ENCODE measurements around the gene NFATC2IP. TPM values are rescaled to one million over a fixed set of nuclear protein-coding genes. Genes with fewer than 3 reads are reported as not detected.
"Not testable (repeated sequence)": the region's sequence is repeated elsewhere in the genome, so short reads cannot be mapped to it uniquely, and the experiment has no call there.

The NFATC2IP gene
- total and polyA plus RNA-seq, 5 experiments from 2014 or later, result 22.8 to 116 (median 30.2) TPM

- peaks cover 25 to 56% (median 50%) of the 10 kb centered on the region in 4 donors for H3K4me1 Mint-ChIP-seq
- H3K36me3 Mint-ChIP-seq, result peaks cover 0 to 41% (median 17%) of the 10 kb centered on the region in 3 donors
- H3K4me3 Mint-ChIP-seq, result peak overlapping the region in 4 of 10 donors; percentile 26 to 71 (median 44)
- H3K27me3 Mint-ChIP-seq, result peaks cover 0 to 2% (median 0%) of the 10 kb centered on the region in 5 donors
- no peaks in the 10 kb centered on the region for H3K9me3 Mint-ChIP-seq
- POLR2A ChIA-PET, result interaction anchor here (0.6 to 18.9 kb wide), 8 partner anchors 8 to 53 kb away, joined by 3 to 494 read pairs (median 6); partner anchors contain the start of genes LAT and RABEP2
- DNase-seq (peak in 4 of 10 donors; percentile 21 to 45 (median 43)), ATAC-seq (peak in 1 of 2 donors; percentile 23)
- peak overlapping the region in 8 of 10 donors; percentile 8 to 84 (median 56) for H3K27ac Mint-ChIP-seq
These were observed 27.2 kb downstream of the NFATC2IP start for GRCh38 chr16:28977703-28978662.

GRCh38 chr16:28980330-28980729 is 29.6 kb downstream of the NFATC2IP start:
- peaks cover 0 to 53% (median 18%) of the 10 kb centered on the region in 3 donors for H3K36me3 Mint-ChIP-seq
- ATAC-seq, DNase-seq, H3K4me3 Mint-ChIP-seq, H3K27me3 Mint-ChIP-seq, H3K9me3 Mint-ChIP-seq: not testable (repeated sequence)
- H3K4me1 Mint-ChIP-seq, result peaks cover 33 to 59% (median 55%) of the 10 kb centered on the region in 4 donors
- POLR2A ChIA-PET, result interaction anchor here (18.9 kb wide), 1 partner anchor 27 kb away, joined by 494 read pairs; no protein-coding TSS in a partner anchor
- H3K27ac Mint-ChIP-seq, result peak overlapping the region in 4 of 10 donors; percentile 10 to 85 (median 44)

DNA sequence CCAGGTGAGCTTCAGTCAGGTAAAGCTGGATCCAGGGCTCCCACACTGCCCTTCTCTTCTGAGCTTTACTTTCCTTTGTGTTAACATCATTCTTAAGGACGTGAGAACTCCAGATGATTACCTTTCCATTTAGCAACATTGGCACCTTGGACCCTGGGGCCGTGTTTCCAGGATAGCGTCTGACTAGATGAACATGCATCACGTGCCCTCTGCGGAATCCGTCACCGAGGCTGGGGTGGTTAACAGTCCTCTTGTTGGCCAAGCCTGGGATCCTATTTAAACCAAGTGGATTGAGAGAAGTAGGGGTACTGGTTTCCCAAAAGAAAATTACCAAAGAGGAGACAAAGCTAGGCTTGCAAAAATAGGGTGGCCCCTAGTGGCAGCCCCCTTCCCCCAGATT is 30.2 kb downstream of the NFATC2IP start:
- peak overlapping the region in 5 of 10 donors; percentile 3 to 85 (median 55) for H3K27ac Mint-ChIP-seq
- no peaks in the 10 kb centered on the region for H3K27me3 Mint-ChIP-seq
- POLR2A ChIA-PET, result interaction anchor here (0.9 to 18.9 kb wide), 3 partner anchors 14 to 43 kb away, joined by 3 to 494 read pairs (median 6); no protein-coding TSS in a partner anchor
- H3K4me3 Mint-ChIP-seq, result no peak overlapping the region
- ATAC-seq, result no peak
- H3K4me1 Mint-ChIP-seq, result peaks cover 31 to 53% (median 51%) of the 10 kb centered on the region in 4 donors
- no peaks in the 10 kb centered on the region for H3K9me3 Mint-ChIP-seq
- no peak for DNase-seq
- peaks cover 0 to 58% (median 23%) of the 10 kb centered on the region in 3 donors for H3K36me3 Mint-ChIP-seq

GRCh38 chr16:28981517-28981916 is 30.8 kb downstream of the NFATC2IP start:
- POLR2A ChIA-PET, result interaction anchor here (0.9 to 18.9 kb wide), 3 partner anchors 15 to 43 kb away, joined by 3 to 494 read pairs (median 6); no protein-coding TSS in a partner anchor
- DNase-seq, result peak in 4 of 10 donors; percentile 15 to 45 (median 28)
- no peak for ATAC-seq
- no peaks in the 10 kb centered on the region for H3K9me3 Mint-ChIP-seq
- no peak overlapping the region for H3K4me3 Mint-ChIP-seq
- H3K27me3 Mint-ChIP-seq, result no peaks in the 10 kb centered on the region
- H3K36me3 Mint-ChIP-seq, result peaks cover 0 to 62% (median 28%) of the 10 kb centered on the region in 3 donors
- H3K4me1 Mint-ChIP-seq, result peaks cover 29 to 47% (median 46%) of the 10 kb centered on the region in 4 donors
- H3K27ac Mint-ChIP-seq, result peak overlapping the region in 4 of 10 donors; percentile 47 to 85 (median 58)

GRCh38 chr16:28982418-28982817 is 31.7 kb downstream of the NFATC2IP start:
- H3K4me3 Mint-ChIP-seq, result no peak overlapping the region
- ATAC-seq, result no peak
- POLR2A ChIA-PET, result interaction anchor here (0.5 to 18.9 kb wide), 5 partner anchors 7 to 491 kb away, joined by 3 to 494 read pairs (median 6); partner anchors contain the start of genes CLN3 and SPNS1
- no peaks in the 10 kb centered on the region for H3K27me3 Mint-ChIP-seq
- peaks cover 0 to 7% (median 2%) of the 10 kb centered on the region in 9 donors for H3K9me3 Mint-ChIP-seq
- H3K4me1 Mint-ChIP-seq, result peaks cover 31 to 49% (median 45%) of the 10 kb centered on the region in 4 donors
- peaks cover 5 to 71% (median 33%) of the 10 kb centered on the region in 3 donors for H3K36me3 Mint-ChIP-seq
- H3K27ac Mint-ChIP-seq, result peak overlapping the region in 7 of 10 donors; percentile 37 to 98 (median 94)
- no peak for DNase-seq

GRCh38 chr16:28982949-28983348 is 32.2 kb downstream of the NFATC2IP start:
- Mint-ChIP-seq H3K9me3 (peaks cover 0 to 10% (median 2%) of the 10 kb centered on the region in 9 donors), H3K36me3 (peaks cover 8 to 71% (median 38%) of the 10 kb centered on the region in 3 donors), H3K27me3 (no peaks in the 10 kb centered on the region), H3K4me3 (peak overlapping the region in 3 of 10 donors; percentile 83 to 98 (median 93)), H3K4me1 (peaks cover 33 to 49% (median 45%) of the 10 kb centered on the region in 4 donors), H3K27ac (peak overlapping the region in 9 of 10 donors; percentile 58 to 98 (median 93))
- no peak for DNase-seq
- POLR2A ChIA-PET, result interaction anchor here (0.5 to 18.9 kb wide), 6 partner anchors 7 to 491 kb away, joined by 3 to 494 read pairs (median 15); partner anchors contain the start of genes CLN3 and SPNS1
- ATAC-seq, result no peak

DNA sequence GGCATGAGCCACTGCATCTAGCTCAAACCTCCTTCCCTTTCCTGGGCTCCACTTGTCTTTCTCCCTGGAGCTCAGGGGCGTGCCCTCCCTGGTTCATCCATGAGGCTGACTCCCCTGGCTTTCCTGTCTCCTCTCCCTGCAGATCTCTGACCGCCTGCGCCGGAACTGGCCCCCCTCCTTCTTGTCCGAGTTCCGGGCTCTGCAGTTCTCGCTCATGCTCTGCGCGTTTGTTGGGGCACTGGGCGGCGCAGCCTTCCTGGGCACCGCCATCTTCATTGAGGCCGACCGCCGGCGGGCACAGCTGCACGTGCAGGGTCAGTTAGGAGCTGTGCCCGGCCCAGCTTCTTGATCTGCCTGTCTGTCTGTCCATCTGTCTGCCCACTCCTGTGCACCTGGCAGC is 32.9 kb downstream of the NFATC2IP start:
- peak overlapping the region; percentile 58 to 98 (median 93) for H3K27ac Mint-ChIP-seq
- peaks cover 0 to 10% (median 2%) of the 10 kb centered on the region in 9 donors for H3K9me3 Mint-ChIP-seq
- POLR2A ChIA-PET, result interaction anchor here (3.5 to 18.9 kb wide), 4 partner anchors 8 to 40 kb away, joined by 24 to 494 read pairs (median 114); partner anchors contain the start of gene SPNS1
- peaks cover 8 to 71% (median 42%) of the 10 kb centered on the region in 3 donors for H3K36me3 Mint-ChIP-seq
- H3K27me3 Mint-ChIP-seq, result no peaks in the 10 kb centered on the region
- peaks cover 32 to 48% (median 43%) of the 10 kb centered on the region in 4 donors for H3K4me1 Mint-ChIP-seq
- ATAC-seq (no peak), DNase-seq (no peak)
- H3K4me3 Mint-ChIP-seq, result peak overlapping the region; percentile 52 to 100 (median 95)

- Mint-ChIP-seq H3K27ac (peak overlapping the region; percentile 85 to 98 (median 93)), H3K4me1 (peaks cover 33 to 51% (median 46%) of the 10 kb centered on the region in 4 donors), H3K4me3 (peak overlapping the region; percentile 79 to 100 (median 95)), H3K9me3 (peaks cover 0 to 10% (median 2%) of the 10 kb centered on the region in 9 donors), H3K27me3 (no peaks in the 10 kb centered on the region), H3K36me3 (peaks cover 8 to 70% (median 42%) of the 10 kb centered on the region in 3 donors)
- POLR2A ChIA-PET, result interaction anchor here (1.5 to 18.9 kb wide), 5 partner anchors 8 to 47 kb away, joined by 4 to 494 read pairs (median 110); partner anchors contain the start of gene SPNS1
- DNase-seq (no peak), ATAC-seq (no peak)
These were observed 33.4 kb downstream of the NFATC2IP start for GRCh38 chr16:28984091-28984490.

DNA sequence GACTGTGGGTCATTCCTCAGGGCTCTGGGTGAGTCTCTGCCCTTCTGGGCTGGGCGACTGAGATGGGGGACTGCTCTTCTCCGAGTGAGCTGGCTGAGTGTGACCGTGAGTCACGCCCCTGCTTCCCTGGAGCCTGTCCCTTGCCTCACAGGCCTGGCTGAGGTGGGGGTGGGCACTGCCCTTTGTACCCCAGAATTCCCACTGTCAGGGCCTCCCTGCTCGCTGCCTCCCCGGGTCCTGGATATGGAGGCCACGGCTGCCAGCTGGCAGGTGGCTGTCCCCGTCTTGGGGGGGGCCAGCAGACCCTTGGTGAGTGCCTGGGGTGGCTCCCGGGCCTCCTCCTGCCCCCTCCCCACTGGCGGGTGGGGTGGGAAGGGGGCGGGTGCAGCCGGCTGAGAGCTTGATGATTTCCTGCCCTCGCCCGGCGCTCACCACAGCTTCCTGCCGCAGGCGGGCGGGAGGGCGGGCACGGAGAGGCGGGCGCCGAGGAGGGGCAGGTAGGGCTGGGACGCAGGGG is 33.9 kb downstream of the NFATC2IP start, which contains the start of gene LAT:
Gene LAT (plus strand): TSS at position 434 of the 517 bp plus-strand sequence. CDS start 366 bp downstream, outside the sequence.
- ATAC-seq, result peak; percentile 74 to 80
- H3K27ac Mint-ChIP-seq, result peak within 1 kb of the TSS; percentile 93 to 100 (median 98)
- peaks cover 8 to 70% (median 43%) of the 10 kb centered on the region in 3 donors for H3K36me3 Mint-ChIP-seq
- peaks cover 37 to 57% (median 52%) of the 10 kb centered on the region in 4 donors for H3K4me1 Mint-ChIP-seq
- POLR2A ChIA-PET, result interaction anchor here (0.7 to 18.9 kb wide), 9 partner anchors 9 to 161 kb away, joined by 3 to 494 read pairs (median 7); partner anchors contain the start of genes NFATC2IP and SPNS1
- peak; percentile 69 to 88 (median 78) for DNase-seq
- peaks cover 0 to 10% (median 2%) of the 10 kb centered on the region in 9 donors for H3K9me3 Mint-ChIP-seq
- no peaks in the 10 kb centered on the region for H3K27me3 Mint-ChIP-seq
- peak within 1 kb of the TSS; percentile 93 to 100 (median 98) for H3K4me3 Mint-ChIP-seq

DNA sequence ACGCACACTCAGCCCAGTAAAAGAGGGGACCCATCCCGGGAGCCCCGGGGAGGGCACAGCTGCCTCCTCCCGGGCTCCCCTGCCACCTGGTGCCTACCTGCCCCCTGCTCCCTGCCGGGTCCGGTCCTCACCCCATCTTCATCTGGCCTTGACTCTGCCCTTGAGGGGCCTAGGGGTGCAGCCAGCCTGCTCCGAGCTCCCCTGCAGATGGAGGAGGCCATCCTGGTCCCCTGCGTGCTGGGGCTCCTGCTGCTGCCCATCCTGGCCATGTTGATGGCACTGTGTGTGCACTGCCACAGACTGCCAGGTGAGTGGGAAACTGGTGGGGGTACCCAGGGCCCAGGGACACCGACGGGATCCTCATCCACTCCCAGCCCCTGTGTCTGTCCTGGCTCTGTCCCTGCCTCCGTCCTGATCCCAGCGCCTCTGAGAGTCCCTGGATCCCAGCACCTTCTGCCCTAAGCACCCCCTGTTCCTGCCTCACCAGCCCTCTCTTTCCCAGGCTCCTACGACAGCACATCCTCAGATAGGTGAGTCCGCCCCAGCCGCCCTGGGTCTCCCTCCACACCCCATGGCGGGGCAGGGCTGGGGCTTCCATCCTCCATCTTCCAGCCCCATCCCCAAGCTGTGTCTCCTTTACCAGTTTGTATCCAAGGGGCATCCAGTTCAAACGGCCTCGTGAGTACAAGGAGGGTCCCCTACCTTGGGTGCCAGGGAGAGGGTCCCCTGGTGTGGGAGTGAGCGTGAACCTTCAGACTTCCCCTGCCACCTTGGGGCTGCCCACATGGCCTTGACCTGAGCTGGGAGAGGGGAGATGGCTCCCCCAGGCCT is 34.7 kb downstream of the NFATC2IP start:
- ATAC-seq (peak; percentile 39 to 43), DNase-seq (no peak)
- peaks cover 0 to 10% (median 2%) of the 10 kb centered on the region in 9 donors for H3K9me3 Mint-ChIP-seq
- H3K36me3 Mint-ChIP-seq, result peaks cover 11 to 71% (median 48%) of the 10 kb centered on the region in 3 donors
- H3K27me3 Mint-ChIP-seq, result no peaks in the 10 kb centered on the region
- POLR2A ChIA-PET, result interaction anchor here (0.7 to 18.9 kb wide), 11 partner anchors 8 to 162 kb away, joined by 3 to 494 read pairs (median 6); partner anchors contain the start of genes NFATC2IP and SPNS1
- H3K4me1 Mint-ChIP-seq, result peaks cover 44 to 64% (median 59%) of the 10 kb centered on the region in 4 donors
- peak overlapping the region; percentile 93 to 100 (median 98) for H3K27ac Mint-ChIP-seq
- H3K4me3 Mint-ChIP-seq, result peak overlapping the region; percentile 93 to 100 (median 98)

Measured in naive thymus-derived CD8-positive, alpha-beta T cell (primary cell).